Measurements from ENCODE around the gene IRAK2. TPM values are rescaled to one million over a fixed set of nuclear protein-coding genes. Genes with fewer than 3 reads are reported as not detected.
"Not testable (repeated sequence)": the region's sequence is repeated elsewhere in the genome, so short reads cannot be mapped to it uniquely, and the experiment has no call there.

The IRAK2 gene
- total RNA-seq, 1 donor from 2014 or later: 0.69 TPM

- no peak for TF ChIP-seq CTCF (IDR thresholded peaks at IDR 0.05; ENCODE audit: unreplicated experiment)
- Mint-ChIP-seq H3K4me3 (no peak overlapping the region), H3K27me3 (ENCODE audit: low read depth) (no peaks in the 10 kb centered on the region), H3K27ac (no peak overlapping the region), H3K36me3 (peaks cover 26% of the 10 kb centered on the region), H3K9me3 (no peaks in the 10 kb centered on the region), H3K4me1 (no peaks in the 10 kb centered on the region)
- DNase-seq (ENCODE audit: low spot score in 2 of 2, unreplicated experiment in 2 of 2): no peak
These were observed 9.6 kb upstream of the IRAK2 start for GRCh38 chr3:10155123-10155472.

- TF ChIP-seq CTCF (IDR thresholded peaks at IDR 0.05; ENCODE audit: unreplicated experiment): no peak
- Mint-ChIP-seq H3K4me3 (no peak overlapping the region), H3K9me3 (no peaks in the 10 kb centered on the region), H3K27me3 (ENCODE audit: low read depth) (no peaks in the 10 kb centered on the region), H3K36me3 (peaks cover 20% of the 10 kb centered on the region), H3K27ac (no peak overlapping the region), H3K4me1 (peaks cover 3% of the 10 kb centered on the region)
- no peak for DNase-seq (ENCODE audit: low spot score in 2 of 2, unreplicated experiment in 2 of 2)
These were observed 9.1 kb upstream of the IRAK2 start for GRCh38 chr3:10155658-10156057.

GRCh38 chr3:10157031-10157430 lies 7.7 kb upstream of the IRAK2 start:
- Mint-ChIP-seq H3K27me3 (ENCODE audit: low read depth) (no peaks in the 10 kb centered on the region), H3K36me3 (peaks cover 9% of the 10 kb centered on the region), H3K27ac (no peak overlapping the region), H3K9me3 (no peaks in the 10 kb centered on the region), H3K4me3 (no peak overlapping the region), H3K4me1 (peaks cover 3% of the 10 kb centered on the region)
- DNase-seq (ENCODE audit: low spot score in 2 of 2, unreplicated experiment in 2 of 2): no peak
- TF ChIP-seq CTCF (IDR thresholded peaks at IDR 0.05; ENCODE audit: unreplicated experiment): no peak

GRCh38 chr3:10158555-10158954 lies 6.2 kb upstream of the IRAK2 start:
- H3K27ac Mint-ChIP-seq; H3K36me3 Mint-ChIP-seq; H3K4me1 Mint-ChIP-seq; DNase-seq (ENCODE audit: low spot score in 2 of 2, unreplicated experiment in 2 of 2); H3K4me3 Mint-ChIP-seq; H3K9me3 Mint-ChIP-seq; H3K27me3 Mint-ChIP-seq (ENCODE audit: low read depth): not testable (repeated sequence)

GRCh38 chr3:10160346-10160745 lies 4.4 kb upstream of the IRAK2 start:
- Mint-ChIP-seq H3K4me1 (peaks cover 3% of the 10 kb centered on the region), H3K27ac (no peak overlapping the region), H3K9me3 (no peaks in the 10 kb centered on the region), H3K27me3 (ENCODE audit: low read depth) (no peaks in the 10 kb centered on the region), H3K4me3 (no peak overlapping the region), H3K36me3 (no peaks in the 10 kb centered on the region)
- no peak for TF ChIP-seq CTCF (IDR thresholded peaks at IDR 0.05; ENCODE audit: unreplicated experiment)
- no peak for DNase-seq (ENCODE audit: low spot score in 2 of 2, unreplicated experiment in 2 of 2)

GRCh38 chr3:10160925-10161324 lies 3.8 kb upstream of the IRAK2 start:
- Mint-ChIP-seq H3K9me3 (no peaks in the 10 kb centered on the region), H3K4me3 (no peak overlapping the region), H3K27me3 (ENCODE audit: low read depth) (no peaks in the 10 kb centered on the region), H3K27ac (no peak overlapping the region), H3K36me3 (no peaks in the 10 kb centered on the region), H3K4me1 (peaks cover 3% of the 10 kb centered on the region)
- no peak for DNase-seq (ENCODE audit: low spot score in 2 of 2, unreplicated experiment in 2 of 2)
- no peak for TF ChIP-seq CTCF (IDR thresholded peaks at IDR 0.05; ENCODE audit: unreplicated experiment)

All from mesothelial cell of epicardium (in vitro differentiated cells).